ENCODE data around the gene PTGDR2.

DNA sequence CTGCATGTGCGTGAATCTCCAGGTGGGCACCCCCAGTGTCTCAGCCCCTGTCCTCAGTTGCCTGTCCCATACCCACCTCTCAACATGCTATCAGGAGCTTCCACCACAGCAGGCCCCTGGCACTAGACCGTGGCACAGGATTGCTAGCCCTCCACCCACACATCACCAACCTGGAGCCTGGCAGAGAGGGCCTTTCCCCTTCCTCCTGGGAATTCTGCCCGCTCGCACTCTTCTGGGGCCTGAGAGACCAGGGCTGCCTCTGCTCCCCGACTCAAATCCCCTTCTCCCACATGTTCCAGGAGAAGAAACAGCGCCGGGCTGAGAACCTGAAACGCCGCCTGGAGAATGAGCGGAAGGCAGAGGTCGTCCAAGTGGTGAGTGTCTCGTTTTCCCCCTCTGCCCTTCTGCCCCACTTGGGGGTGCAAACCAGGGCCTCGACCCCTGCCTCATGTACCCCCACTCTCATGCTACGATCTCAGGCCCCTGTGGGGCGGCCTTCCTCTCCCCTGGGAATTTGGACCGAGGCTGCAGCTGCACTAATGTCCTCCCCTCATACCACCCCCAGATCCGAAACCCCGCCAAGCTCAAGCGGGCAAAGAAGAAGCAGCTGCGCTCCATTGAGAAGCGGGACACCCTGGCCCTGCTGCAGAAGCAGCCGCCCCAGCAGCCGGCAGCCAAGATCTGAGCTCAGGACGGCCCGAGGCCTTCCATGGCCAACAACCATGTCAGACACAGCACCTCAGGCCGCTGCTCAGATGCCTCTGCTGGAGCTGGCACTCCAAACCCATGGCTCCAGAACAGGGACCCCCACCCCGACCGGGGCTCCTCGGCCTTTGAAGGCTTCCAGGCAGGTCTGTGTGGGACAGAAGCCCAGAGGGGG lies 5.9 kb downstream of the PTGDR2 start:
- TF ChIP-seq POLR2A (IDR thresholded peaks at IDR 0.05; ENCODE audit: low read depth, low read length) (no peak), POLR2AphosphoS5 (IDR thresholded peaks at IDR 0.05; ENCODE audit: low read depth, low read length) (no peak)
